NCI-H1436 treated with DMSO at 0.1 percent for 48 hours (cell line): ENCODE results near the gene PSMC1.

ENCODE experiments used
- DNase-seq: peaks from one replicate; lab custom pipeline; 2025; lab: John Stamatoyannopoulos, UW

Gene PSMC1

GRCh38 chr14:90276646-90277367, 20.5 kb downstream of the PSMC1 start:
- no peak for DNase-seq

GRCh38 chr14:90277581-90278198, 21.3 kb downstream of the PSMC1 start:
- DNase-seq = no peak

- no peak for DNase-seq
These were observed 22.1 kb downstream of the PSMC1 start for GRCh38 chr14:90278199-90279175.

DNA sequence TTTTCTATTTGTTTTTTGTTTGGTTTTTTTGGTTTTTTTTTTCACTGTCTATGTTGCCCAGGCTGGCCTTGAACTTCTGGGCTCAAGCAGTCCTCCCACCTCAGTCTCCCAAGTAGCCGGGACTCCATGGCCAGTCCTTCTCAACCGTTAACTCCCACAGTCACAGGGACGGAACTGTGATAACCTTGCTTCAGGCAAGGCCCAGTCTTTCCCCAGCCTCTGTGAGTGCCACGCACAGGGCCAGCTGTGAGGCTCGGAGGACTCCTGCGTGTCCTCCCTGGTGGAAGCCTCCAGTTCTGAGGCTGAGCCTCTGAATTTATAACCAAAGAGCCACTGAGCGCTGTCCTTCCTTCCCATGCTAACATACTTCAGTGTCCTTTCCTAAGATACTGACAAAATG, 23.7 kb downstream of the PSMC1 start:
- DNase-seq = no peak

- no peak for DNase-seq
These were observed 24.9 kb downstream of the PSMC1 start for GRCh38 chr14:90281261-90281660.

DNA sequence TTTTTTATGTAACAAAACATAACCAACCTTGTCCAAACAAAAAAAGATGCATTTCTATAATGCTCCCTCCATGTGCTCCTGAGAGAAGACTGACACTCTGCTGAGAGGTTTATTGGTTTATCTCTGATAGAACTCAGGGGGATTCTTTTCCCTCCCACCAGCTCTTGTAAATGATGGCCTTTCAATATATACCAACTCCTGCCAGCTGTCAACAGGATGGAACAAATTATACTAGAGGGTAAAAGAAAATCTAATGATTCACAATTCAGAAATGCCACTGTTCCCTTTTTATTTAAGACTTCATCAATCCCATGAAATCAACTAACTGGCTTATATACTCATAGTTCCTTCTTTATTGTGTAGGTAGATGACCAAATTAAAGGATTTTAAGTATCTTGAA, 25.4 kb downstream of the PSMC1 start:
- no peak for DNase-seq

- DNase-seq = no peak
These were observed 31.4 kb downstream of the PSMC1 start for GRCh38 chr14:90287791-90288190.

DNA sequence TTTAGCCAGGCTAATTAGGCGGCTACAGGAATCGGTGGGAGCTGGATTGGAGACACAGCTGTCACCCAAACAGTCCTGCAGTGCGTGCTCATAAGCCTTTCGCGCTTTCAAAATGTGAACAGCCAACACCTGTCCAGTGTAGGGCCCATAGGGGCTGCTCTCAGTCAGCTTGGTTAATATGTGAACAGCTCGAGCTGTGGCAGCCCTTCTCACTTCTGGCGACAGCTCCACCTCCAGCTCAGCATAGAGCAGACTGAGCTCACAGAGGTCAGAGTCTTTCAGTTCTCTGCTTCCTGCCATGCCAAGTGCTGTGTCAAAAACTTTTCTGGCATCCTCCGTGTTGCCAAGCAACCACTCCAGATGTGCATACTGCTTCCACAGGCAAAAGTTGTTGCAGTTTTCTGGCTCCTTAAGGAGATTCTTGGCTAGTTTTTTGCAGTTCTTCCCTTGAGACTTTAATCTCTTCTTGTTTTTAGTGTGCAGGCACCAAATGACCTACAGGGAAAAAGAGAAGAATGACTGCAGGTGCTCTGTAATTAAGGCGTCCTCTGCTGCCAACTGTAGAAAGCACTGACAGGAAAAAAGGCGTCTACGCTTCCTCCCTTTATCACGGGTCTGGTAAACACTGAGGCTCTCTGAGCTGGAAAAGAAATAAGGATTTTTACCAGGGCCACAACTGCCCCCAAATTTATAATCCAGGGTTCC, 32.5 kb downstream of the PSMC1 start:
- DNase-seq = no peak

GRCh38 chr14:90290337-90291011, 34.1 kb downstream of the PSMC1 start:
- DNase-seq = no peak

DNA sequence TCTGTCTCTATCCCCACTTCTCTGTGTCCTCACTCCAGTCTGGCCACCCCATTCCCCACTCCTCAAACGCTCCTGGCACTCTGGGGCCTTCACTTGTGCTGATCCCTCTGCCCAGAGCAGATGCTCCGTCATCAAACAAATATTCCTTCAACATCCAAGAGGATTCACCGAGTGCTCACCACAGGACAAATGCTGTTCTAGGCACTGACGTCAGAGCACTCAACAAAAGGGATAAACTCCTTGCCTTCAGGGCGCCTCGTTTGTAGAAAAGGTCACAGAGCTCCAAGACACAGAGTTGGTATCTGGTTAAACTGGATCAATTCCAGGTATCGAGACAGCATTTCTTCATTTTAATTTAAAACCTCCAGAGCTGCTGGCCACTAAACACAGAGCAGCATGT, 35.3 kb downstream of the PSMC1 start:
- DNase-seq = no peak

- DNase-seq = no peak
These were observed 37.7 kb downstream of the PSMC1 start for GRCh38 chr14:90293766-90294730.

DNA sequence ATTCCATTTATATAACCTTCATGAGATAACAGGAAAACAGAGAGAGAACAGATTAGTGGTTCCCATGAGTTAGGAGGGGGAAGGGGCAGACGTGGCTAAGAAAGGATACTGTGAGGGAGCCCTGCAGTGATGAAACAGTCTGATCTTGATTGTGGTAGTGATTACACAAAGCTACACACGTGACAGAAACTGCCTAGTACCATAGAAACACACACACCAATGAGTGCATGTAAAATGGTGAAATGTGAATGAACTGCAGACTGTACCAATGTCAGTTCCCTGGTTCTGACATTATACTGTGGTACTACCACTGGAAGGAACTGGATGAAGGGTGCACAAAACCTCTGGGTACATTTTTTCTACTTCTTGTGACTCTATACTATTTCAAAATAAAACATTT, 38.5 kb downstream of the PSMC1 start:
- DNase-seq = no peak

DNA sequence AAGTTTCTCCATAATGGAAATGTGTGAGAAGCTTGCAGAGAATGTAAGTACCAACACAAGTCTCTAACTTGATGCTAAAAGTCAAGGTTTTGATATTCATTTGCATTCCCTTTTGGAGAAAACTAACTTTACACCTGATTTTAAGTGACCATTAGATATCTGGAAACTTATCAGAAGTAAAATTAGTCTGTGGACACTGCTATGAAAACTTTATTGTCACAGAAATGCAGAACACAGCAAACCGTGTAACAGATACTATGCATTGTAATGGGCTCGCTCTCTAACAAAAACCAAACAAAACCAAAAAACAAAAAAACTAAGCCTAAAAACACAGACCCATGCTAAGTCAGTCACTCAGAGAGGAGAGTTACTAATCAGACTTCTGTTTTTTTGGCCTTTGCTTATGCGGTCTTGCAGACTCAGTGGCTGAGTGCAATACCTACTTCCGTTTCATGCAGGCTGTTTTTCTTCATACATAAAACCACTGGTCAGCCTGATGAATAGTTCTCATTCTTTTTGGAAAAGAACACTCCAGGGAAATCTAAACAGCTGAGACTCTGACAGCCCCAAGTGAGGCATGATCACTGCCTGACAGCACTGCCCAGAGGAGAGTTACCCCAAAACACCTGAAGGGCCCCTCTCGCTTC, 39.6 kb downstream of the PSMC1 start:
- no peak for DNase-seq

DNA sequence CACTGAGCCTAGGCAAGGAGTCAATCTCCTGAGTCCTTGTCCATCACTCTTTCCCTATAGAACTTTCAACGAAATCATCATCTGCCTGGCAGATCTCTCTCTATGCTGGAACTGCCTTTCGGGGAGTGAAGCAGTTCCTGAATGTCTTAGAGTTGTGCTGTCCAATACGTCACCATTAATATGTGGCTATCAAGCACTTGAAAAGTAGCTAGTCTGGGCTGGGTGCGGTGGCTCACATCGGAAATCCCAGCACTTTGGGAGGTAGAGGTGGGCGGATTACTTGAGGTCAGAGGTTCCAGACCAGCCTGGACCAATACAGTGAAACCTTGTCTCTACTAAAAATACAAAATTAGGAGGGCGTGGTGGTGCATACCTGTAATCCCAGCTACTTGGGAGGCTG, 40.3 kb downstream of the PSMC1 start:
- DNase-seq = no peak

GRCh38 chr14:90297876-90298629, 41.7 kb downstream of the PSMC1 start:
- no peak for DNase-seq

- no peak for DNase-seq
These were observed 43.1 kb downstream of the PSMC1 start for GRCh38 chr14:90299408-90299807.

DNA sequence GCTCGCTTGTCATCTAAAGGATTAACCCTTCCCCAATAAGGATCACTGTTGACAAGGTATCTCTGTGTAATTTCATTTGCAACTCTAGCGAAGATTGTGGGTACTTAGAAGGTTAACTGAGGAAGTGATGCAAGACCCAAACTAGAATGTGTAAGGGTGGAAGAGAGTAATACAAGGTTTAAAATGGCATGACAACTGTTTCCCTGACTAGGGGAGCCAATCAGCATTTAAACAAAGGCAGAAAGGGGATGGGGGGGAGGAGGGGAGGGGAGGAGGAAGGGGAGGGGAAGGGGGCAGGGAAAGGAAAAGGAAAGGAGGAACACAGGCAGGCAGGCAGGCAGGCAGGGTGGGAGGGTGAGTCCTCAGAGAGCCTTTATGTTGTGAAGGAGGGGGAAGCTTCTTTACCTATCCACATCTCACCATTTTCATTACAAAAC, 44.3 kb downstream of the PSMC1 start:
- DNase-seq = no peak

DNA sequence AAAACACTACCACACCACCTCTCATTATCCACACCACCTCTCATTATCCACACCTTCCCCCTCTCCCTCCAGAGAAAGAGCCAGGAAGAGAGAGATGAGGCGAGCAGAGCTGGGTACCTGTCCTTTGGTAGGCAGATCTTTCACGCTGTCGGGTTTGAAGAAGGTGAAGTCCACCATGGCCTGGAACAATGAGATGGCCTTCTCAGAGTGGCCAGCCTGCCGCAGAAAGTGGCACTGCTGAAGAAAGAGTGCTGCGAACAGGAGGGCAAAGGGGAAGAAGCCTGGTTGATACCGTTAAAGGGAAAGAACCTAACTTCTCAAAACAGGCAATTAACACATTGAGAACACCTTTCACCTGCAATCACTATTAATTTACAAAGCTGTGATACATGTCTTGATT, 44.8 kb downstream of the PSMC1 start:
- DNase-seq = no peak

DNA sequence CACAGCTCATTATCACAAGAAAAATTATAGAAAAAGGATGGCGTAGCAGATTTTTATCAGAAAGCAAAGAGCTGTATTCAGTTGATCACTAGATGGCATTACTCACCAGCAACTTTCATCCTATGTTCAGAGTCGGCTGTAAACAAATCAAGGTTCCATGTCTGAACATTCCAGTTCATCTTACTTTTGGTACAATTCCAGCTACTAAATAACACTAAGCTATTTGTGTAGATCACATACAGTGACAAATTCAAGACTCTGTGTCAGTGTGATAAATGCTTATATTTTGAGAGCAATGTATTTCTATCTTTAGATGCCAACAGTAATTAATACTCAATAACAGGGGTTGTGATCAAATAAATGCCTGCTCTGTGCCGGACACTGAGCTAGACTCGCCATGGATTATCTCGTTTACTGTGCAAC, 45.3 kb downstream of the PSMC1 start:
- no peak for DNase-seq
